ENCODE data around the gene LMTK3.
A peak's percentile ranks its signal among the peaks of the same experiment; 100 is the strongest.

Gene LMTK3

GRCh38 chr19:48446579-48446978, 65.1 kb downstream of the LMTK3 start:
- no peak for DNase-seq (ENCODE audit: low read depth)

DNA sequence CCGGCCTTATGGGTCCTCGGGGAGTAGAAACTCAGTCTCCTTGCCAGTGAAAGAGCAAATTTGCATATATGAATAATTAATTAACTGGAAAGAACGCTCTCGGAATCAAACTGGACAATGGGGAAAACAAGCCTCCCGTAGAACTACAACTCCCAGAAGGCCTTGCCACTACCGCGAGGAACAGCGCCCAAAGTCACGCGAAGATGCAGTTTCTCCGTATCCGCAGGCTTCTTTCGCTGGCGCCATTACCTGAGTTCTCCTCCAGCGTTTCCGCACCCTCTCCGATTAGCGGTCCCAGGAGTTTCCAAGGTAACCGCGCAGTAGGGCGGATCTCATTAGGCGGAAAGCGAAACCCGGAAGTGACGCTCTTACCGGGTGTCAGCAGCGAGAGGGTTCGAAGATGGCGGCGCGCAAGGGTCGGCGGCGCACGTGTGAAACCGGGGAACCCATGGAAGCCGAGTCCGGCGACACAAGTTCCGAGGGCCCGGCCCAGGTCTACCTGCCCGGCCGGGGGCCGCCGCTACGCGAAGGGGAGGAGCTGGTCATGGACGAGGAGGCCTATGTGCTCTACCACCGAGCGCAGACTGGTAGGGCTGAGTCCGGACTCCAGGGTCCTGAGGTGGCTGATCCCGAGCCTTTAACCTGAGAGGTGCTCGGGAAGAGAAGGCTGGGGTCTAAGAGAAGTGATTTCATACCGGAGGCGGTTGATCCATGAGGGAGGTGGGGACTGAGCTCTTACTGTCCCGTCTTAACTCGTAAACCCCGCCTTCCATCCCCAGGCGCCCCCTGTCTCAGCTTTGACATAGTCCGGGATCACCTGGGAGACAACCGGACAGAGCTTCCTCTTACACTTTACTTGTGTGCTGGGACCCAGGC, 65.8 kb downstream of the LMTK3 start, which contains the start of gene GRWD1:
TSS of gene GRWD1 (plus strand) at position 378 of the 876 bp plus-strand sequence. CDS start at position 401, 23 bp downstream.
- peak; percentile 88 for DNase-seq (ENCODE audit: low read depth)

GRCh38 chr19:48445256-48445605, 66.4 kb downstream of the LMTK3 start:
- peak; percentile 84 for DNase-seq (ENCODE audit: low read depth)

GRCh38 chr19:48444936-48445200, 66.8 kb downstream of the LMTK3 start:
- DNase-seq (ENCODE audit: low read depth) = no peak

- no peak for DNase-seq (ENCODE audit: low read depth)
Observed at GRCh38 chr19:48444129-48444935, 67.3 kb downstream of the LMTK3 start.

GRCh38 chr19:48443731-48444128, 67.9 kb downstream of the LMTK3 start:
- no peak for DNase-seq (ENCODE audit: low read depth)

- DNase-seq (ENCODE audit: low read depth) = no peak
Observed at GRCh38 chr19:48443256-48443655, 68.4 kb downstream of the LMTK3 start.

DNA sequence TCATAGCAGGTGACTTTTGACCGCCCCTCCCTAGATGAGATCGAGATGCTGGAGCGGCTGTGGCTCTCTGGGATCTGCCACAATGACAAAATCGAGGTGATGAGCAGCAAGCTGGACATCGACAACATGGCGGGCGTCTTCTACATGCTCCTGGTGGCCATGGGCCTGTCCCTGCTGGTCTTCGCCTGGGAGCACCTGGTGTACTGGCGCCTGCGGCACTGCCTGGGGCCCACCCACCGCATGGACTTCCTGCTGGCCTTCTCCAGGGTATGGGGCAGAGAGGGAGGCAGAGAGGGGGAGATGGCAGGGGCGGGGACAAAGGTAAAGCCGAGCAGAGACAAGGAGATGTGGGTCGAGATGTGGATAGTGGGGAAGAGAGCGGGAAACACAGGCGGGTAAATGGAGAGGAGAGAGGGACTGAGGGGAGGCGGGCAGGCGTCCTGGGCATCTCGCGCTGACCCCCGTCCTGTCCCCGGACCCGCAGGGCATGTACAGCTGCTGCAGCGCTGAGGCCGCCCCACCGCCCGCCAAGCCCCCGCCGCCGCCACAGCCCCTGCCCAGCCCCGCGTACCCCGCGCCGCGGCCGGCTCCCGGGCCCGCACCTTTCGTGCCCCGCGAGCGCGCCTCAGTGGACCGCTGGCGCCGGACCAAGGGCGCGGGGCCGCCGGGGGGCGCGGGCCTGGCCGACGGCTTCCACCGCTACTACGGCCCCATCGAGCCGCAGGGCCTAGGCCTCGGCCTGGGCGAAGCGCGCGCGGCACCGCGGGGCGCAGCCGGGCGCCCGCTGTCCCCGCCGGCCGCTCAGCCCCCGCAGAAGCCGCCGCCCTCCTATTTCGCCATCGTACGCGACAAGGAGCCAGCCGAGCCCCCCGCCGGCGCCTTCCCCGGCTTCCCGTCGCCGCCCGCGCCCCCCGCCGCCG, 69.3 kb downstream of the LMTK3 start:
- DNase-seq (ENCODE audit: low read depth) = no peak

- DNase-seq (ENCODE audit: low read depth) = no peak
Observed at GRCh38 chr19:48441360-48442050, 70.1 kb downstream of the LMTK3 start.

GRCh38 chr19:48436586-48436985, 75.0 kb downstream of the LMTK3 start:
- no peak for DNase-seq (ENCODE audit: low read depth)

Measured in stromal cell of bone marrow (primary cell).